Measurements from ENCODE around the gene ZBTB43. TPM values are rescaled to one million over a fixed set of nuclear protein-coding genes. Genes with fewer than 3 reads are reported as not detected.
A peak's percentile ranks its signal among the peaks of the same experiment; 100 is the strongest.
"Not testable (repeated sequence)": the region's sequence is repeated elsewhere in the genome, so short reads cannot be mapped to it uniquely, and the experiment has no call there.

Gene ZBTB43
- total RNA-seq, 1 experiment from 2014 or later = 4.1 TPM

- no peak for DNase-seq (ENCODE audit: low read depth)
Observed at GRCh38 chr9:126790561-126790960, 14.3 kb upstream of the ZBTB43 start.

- DNase-seq (ENCODE audit: low read depth) = peak; percentile 65
Observed at GRCh38 chr9:126791406-126792230, 13.2 kb upstream of the ZBTB43 start.

GRCh38 chr9:126793686-126794417 lies 11.0 kb upstream of the ZBTB43 start:
- DNase-seq (ENCODE audit: low read depth) = no peak

- no peak for DNase-seq (ENCODE audit: low read depth)
Observed at GRCh38 chr9:126794441-126794840, 10.4 kb upstream of the ZBTB43 start.

- DNase-seq (ENCODE audit: low read depth) = no peak
Observed at GRCh38 chr9:126796758-126797157, 8.1 kb upstream of the ZBTB43 start.

GRCh38 chr9:126797903-126798302 lies 6.9 kb upstream of the ZBTB43 start:
- DNase-seq (ENCODE audit: low read depth) = no peak

GRCh38 chr9:126799034-126799433 lies 5.8 kb upstream of the ZBTB43 start:
- DNase-seq (ENCODE audit: low read depth) = no peak

GRCh38 chr9:126802318-126803059 lies 2.4 kb upstream of the ZBTB43 start:
- no peak for DNase-seq (ENCODE audit: low read depth)

- no peak for DNase-seq (ENCODE audit: low read depth)
Observed at GRCh38 chr9:126804198-126804695, 593 bp upstream of the ZBTB43 start.

GRCh38 chr9:126805554-126806262 lies 868 bp downstream of the ZBTB43 start:
- peak; percentile 55 for DNase-seq (ENCODE audit: low read depth)

GRCh38 chr9:126806336-126806735 lies 1.5 kb downstream of the ZBTB43 start:
- DNase-seq (ENCODE audit: low read depth) = no peak

GRCh38 chr9:126809068-126809467 lies 4.2 kb downstream of the ZBTB43 start:
- no peak for DNase-seq (ENCODE audit: low read depth)

- DNase-seq (ENCODE audit: low read depth) = not testable (repeated sequence)
Observed at GRCh38 chr9:126810221-126810620, 5.4 kb downstream of the ZBTB43 start.

GRCh38 chr9:126813072-126813471 lies 8.2 kb downstream of the ZBTB43 start:
- DNase-seq (ENCODE audit: low read depth) = no peak

- DNase-seq (ENCODE audit: low read depth) = no peak
Observed at GRCh38 chr9:126814091-126814490, 9.3 kb downstream of the ZBTB43 start.

- DNase-seq (ENCODE audit: low read depth) = not testable (repeated sequence)
Observed at GRCh38 chr9:126817615-126818014, 12.8 kb downstream of the ZBTB43 start.

- DNase-seq (ENCODE audit: low read depth) = no peak
Observed at GRCh38 chr9:126818482-126818881, 13.6 kb downstream of the ZBTB43 start.

GRCh38 chr9:126819482-126819881 lies 14.6 kb downstream of the ZBTB43 start:
- no peak for DNase-seq (ENCODE audit: low read depth)

- no peak for DNase-seq (ENCODE audit: low read depth)
Observed at GRCh38 chr9:126822278-126822677, 17.4 kb downstream of the ZBTB43 start.

GRCh38 chr9:126822873-126823272 lies 18.0 kb downstream of the ZBTB43 start:
- no peak for DNase-seq (ENCODE audit: low read depth)

- DNase-seq (ENCODE audit: low read depth) = not testable (repeated sequence)
Observed at GRCh38 chr9:126824052-126824451, 19.2 kb downstream of the ZBTB43 start.

Measured in RPMI7951 (cell line).